GM20000 (cell line): Measurements from ENCODE around the gene PAGE2B.

Experiments
- DNase-seq: peaks from one replicate; pipeline ENCODE4 v3.0.0; 2012; ENCODE audit warnings: low spot score
- TF ChIP-seq, protein P1 (sequence below): IDR thresholded peaks from 2 replicates; pipeline ENCODE4 v1.5.1; 2012; ENCODE audit warnings: mild to moderate bottlenecking, control low read depth; ENCODE audit errors: extremely low read depth, missing control alignments

Gene PAGE2B, protein sequence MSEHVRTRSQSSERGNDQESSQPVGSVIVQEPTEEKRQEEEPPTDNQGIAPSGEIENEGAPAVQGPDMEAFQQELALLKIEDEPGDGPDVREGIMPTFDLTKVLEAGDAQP

DNA sequence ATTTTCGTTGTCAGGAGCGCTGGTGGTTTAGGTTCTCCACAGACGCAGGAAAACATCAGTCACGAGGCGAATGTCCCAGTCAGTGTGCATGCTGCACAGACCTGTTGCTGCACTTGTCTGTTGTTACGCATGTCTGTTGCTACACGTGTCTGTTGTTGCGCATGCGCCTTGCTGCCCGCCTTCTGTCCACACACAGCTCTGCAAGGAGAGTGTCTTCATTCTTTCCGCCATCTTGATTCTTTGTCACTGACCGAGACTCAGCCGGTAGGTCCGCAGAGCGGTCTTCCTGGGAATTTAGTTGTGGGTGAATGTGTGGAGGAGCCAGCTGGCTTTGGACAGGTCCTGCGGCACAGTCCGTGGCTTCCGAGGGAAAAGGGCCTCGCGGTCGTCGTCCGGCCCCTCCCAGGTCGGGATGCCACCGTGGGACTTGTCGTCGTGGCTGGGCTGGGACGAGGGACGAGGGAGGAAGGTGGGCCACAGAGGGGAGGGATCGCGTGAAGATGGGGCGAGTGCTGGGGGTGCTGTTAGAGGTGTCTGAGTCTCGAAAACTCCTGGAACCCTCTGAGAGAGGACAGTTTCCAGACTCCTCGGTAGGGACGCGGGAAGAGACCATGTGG lies at the start of gene PAGE2B:
Gene PAGE2B (plus strand): TSS at position 180 of the 617 bp plus-strand sequence. CDS start 1,012 bp downstream, outside the sequence.
- TF ChIP-seq, protein P1, sequence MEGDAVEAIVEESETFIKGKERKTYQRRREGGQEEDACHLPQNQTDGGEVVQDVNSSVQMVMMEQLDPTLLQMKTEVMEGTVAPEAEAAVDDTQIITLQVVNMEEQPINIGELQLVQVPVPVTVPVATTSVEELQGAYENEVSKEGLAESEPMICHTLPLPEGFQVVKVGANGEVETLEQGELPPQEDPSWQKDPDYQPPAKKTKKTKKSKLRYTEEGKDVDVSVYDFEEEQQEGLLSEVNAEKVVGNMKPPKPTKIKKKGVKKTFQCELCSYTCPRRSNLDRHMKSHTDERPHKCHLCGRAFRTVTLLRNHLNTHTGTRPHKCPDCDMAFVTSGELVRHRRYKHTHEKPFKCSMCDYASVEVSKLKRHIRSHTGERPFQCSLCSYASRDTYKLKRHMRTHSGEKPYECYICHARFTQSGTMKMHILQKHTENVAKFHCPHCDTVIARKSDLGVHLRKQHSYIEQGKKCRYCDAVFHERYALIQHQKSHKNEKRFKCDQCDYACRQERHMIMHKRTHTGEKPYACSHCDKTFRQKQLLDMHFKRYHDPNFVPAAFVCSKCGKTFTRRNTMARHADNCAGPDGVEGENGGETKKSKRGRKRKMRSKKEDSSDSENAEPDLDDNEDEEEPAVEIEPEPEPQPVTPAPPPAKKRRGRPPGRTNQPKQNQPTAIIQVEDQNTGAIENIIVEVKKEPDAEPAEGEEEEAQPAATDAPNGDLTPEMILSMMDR: no peak
- DNase-seq: no peak

DNA sequence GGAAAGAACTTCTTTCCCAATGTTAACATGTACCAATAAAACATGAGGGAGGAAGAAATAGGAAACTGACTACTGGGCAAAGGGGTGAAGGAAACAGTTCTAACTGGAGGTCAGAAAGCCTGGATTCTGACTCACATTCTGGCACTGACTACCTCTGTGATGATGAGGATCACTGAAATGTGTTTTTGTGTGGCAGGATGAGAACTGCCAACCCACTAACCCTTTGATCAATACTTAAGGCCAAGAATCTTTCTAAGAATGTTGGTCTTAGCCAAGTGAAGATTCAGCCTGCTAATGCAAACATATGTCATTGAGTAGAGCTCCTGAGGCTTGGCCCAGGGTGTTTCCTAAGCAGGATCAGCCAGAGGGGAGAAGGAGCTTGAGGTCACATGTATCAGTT lies 48.7 kb upstream of the PAGE2B start:
- DNase-seq: no peak
- TF ChIP-seq, protein P1: no peak

DNA sequence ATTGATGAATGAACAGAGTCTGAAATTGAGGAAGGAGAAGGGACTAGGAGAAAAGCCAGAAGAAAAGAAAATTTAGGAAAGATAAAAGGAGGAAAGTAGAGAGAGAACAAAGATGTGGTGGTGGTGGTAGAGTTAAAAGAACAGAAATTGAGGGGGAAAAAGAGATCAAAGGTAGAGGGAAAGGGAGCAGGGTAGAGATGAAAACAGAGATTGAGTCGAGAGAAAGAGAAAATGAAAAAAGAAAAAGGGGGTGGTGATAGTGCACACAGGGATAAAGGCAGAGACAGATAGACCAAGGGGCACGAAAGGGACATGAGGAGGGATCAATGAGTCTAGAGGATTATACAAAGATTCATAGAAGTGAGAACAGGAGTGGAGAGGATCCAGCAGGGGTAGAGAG lies 48.0 kb upstream of the PAGE2B start:
- TF ChIP-seq, protein P1: no peak
- DNase-seq: no peak

DNA sequence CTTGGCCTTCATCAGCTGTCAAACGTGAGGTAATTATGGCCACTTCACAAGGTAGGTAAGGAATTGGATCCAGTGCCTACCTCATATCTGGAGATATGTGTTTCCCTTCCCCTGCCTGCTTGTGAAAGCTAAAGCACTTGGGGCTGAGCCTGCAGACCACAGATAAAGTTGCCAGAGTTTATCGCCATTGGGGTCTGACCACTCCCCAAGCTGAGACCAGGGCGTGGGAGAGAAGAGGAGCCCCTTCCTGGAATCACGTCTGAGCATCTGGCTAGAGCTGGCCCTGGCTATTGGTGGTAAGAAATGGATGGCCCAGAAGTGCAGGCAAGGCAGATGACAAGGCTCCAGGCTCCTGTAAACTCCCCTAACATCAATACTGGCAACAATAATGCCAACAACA lies 46.8 kb upstream of the PAGE2B start:
- TF ChIP-seq, protein P1: no peak
- no peak for DNase-seq

DNA sequence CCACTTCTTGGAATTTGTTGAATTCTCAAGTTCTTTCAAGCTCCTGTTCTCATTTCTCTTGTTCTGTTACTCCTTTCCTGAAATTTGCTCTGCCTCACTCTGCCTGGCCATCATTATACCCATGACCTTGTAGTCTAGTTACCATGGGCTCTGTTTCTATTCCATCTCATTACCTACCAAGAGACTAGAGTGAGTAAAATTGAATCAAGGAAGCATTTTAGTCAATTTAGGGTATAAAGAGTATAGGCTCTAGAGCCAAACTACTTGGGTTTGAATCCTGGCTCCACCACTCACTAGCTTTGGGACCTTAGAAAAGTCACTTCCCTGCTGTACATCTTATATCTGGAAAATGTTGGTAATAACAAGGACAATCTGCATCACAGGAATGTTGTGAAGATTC lies 46.2 kb upstream of the PAGE2B start:
- DNase-seq: no peak
- TF ChIP-seq, protein P1: no peak

DNA sequence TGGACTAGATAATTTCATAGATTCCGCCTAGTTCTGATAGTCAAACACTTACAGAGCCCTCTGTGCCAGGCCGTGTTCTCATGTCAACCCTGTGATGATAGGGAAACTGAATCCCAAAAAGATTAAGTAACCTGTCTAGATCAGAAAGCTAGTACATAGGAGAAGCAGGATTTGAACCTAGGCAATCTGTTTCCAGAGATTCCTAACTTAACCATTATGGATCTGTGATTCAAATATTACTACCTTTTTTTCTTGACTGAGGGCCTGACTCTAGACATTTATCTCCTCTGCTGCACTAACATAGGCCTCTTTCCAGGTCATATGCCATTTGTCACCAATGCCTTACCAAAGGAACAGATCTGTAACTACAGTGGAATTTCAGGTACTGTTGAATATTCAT lies 45.5 kb upstream of the PAGE2B start:
- TF ChIP-seq, protein P1: no peak
- no peak for DNase-seq

DNA sequence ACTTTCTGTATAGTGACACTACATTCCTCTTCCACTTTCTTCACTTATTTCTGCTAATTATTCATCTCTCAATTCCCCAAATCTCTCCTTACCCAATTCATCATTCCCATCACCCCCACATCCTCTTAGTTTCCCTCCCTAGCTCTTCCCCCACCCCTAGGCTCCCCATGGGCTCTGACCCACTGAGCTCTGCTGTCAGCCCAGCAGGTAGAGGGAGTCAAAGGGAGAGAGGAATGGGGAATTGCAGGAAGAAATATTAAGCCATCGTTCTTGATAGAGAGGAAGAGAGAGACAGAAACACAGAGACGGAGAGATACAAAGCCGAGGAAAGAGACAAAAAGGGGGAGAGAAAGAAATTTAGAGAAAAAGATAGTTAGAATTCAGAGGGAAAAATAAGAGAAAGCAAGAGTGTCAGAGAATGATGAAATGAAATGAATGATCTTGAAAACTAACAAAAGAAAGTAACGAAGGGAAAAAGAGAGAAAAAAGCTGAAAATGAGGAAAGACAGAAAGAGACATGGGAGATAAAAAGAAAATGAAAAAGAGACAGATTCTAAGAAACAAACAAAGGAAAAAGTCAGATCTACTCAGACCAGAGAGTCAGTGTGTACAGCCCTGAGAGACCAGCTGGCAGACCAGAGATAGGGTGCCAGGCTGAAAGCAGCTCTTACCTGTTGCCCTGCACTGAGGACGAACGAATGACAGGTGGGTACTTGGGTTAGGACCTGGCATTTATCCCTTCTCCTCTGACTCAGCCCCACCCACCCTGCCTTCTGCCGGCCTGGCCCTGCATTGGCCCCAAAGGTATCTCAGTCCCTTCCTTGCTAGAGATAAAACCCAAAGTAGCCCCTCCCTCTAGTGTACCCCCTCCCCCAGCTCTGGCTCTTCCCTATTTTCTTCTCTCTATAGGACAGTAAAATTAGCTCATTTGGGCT lies 44.3 kb upstream of the PAGE2B start, which contains the start of gene ALAS2:
Gene ALAS2 (minus strand): TSS at position 707 of the 935 bp plus-strand sequence. CDS start 4,977 bp downstream, outside the sequence.
- TF ChIP-seq, protein P1: no peak
- DNase-seq: no peak
